K562 (cell line): ENCODE measurements around the gene ARHGAP9. TPM values are rescaled to one million over a fixed set of nuclear protein-coding genes. Genes with fewer than 3 reads are reported as not detected.

ENCODE experiments used
- ATAC-seq: fragments of 200-7000 bp; cut with Tn5 transposase; 3 replicates; pipeline ENCODE4 v1.9.1; 2020; ENCODE audit warnings: moderate library complexity
- BruUV-seq: library from RNA; stranded (reverse); fragments of 400-500 nt; replicated peaks from 2 replicates; lab custom pipeline; 2021; lab: Mats Ljungman, UMichigan
- CTCF ChIA-PET: fragments of 300-600 bp; formaldehyde crosslinking; extraction: SDS; loops from one replicate; lab custom pipeline; 2021; ENCODE audit warnings: low intra/inter-chr PET ratio; lab: Yijun Ruan, JAX
- POLR2A ChIA-PET: fragments of 300-600, 350-650 bp; sonication (Branson Sonifier 250); formaldehyde crosslinking; extraction: SDS; loops from one replicate; lab custom pipeline; 2021; ENCODE audit warnings: antibody characterized with exemption, inconsistent platforms; lab: Yijun Ruan, JAX
- DNase-seq, 4 experiments: peaks; one replicate each; pipeline versions ENCODE4 v3.0.0 to v3.0.0-alpha.2; 2011 to 2018; ENCODE audit warnings: low spot score in 3 of 4, mixed read lengths in 3 of 4; ENCODE audit errors: extremely low read depth in 1 of 4
- FAIRE-seq: peaks from 2 replicates; lab custom pipeline; 2011; peaks lifted over from hg19 to GRCh38; lab: Jason Lieb, UNC
- H2AFZ ChIP-seq: 2 replicates; pipeline ENCODE4 v1.6.0; 2011; ENCODE audit warnings: low read depth, low read length, control low read depth, inconsistent platforms
- H3K27ac ChIP-seq: fragments of 200-600 bp; 3 replicates; pipeline ENCODE4 v1.8.0; 2011; ENCODE audit warnings: low read depth, mild to moderate bottlenecking, control low read depth, inconsistent platforms, low read length, moderate library complexity, mixed read lengths; ENCODE audit errors: extremely low read depth
- H3K27me3 ChIP-seq, 2 experiments: fragments of 300-600 bp in 1 of 2; 2 replicates in 1 of 2; 3 replicates in 1 of 2; pipeline versions ENCODE4 v1.6.0 to v1.8.0; 2011; ENCODE audit warnings: inconsistent platforms in 2 of 2, low read length in 2 of 2, mild to moderate bottlenecking in 1 of 2, mixed read lengths in 1 of 2, moderate library complexity in 1 of 2; ENCODE audit not compliant: control insufficient read depth in 2 of 2, insufficient read depth in 2 of 2
- H3K36me3 ChIP-seq: fragments of 300-600 bp; 3 replicates; pipeline ENCODE4 v1.8.0; 2011; ENCODE audit warnings: mild to moderate bottlenecking, low read length, inconsistent platforms; ENCODE audit not compliant: control insufficient read depth, insufficient read depth
- H3K4me1 ChIP-seq, 2 experiments: fragments of 200-600 bp in 1 of 2; replicated peaks in 1 of 2; 2 replicates in 1 of 2; 3 replicates in 1 of 2; pipeline versions ENCODE4 v1.5.1 to v1.8.0; 2011; ENCODE audit warnings: inconsistent platforms in 2 of 2, low read length in 2 of 2, mild to moderate bottlenecking in 1 of 2, mixed read lengths in 1 of 2, moderate library complexity in 1 of 2; ENCODE audit not compliant: control insufficient read depth in 2 of 2, insufficient read depth in 2 of 2
- H3K4me2 ChIP-seq: 2 replicates; pipeline ENCODE4 v1.6.1; 2011; ENCODE audit warnings: low read length, control low read depth, inconsistent platforms, mixed read lengths; ENCODE audit not compliant: insufficient read depth
- H3K4me3 ChIP-seq: fragments of 200-600 bp; sonication (generic), shearing (Covaris generic); 2 replicates; pipeline ENCODE4 v1.5.1; 2016; ENCODE audit warnings: control low read depth, inconsistent platforms
- H3K79me2 ChIP-seq: fragments of 200-600 bp; 3 replicates; pipeline ENCODE4 v1.8.0; 2011; ENCODE audit warnings: low read length, inconsistent platforms; ENCODE audit not compliant: control insufficient read depth, insufficient read depth
- H3K9ac ChIP-seq, 2 experiments: 2 replicates each; pipeline versions ENCODE4 v1.6.0 to v1.6.1; 2011; ENCODE audit warnings: low read depth in 2 of 2, low read length in 2 of 2, control low read depth in 1 of 2, inconsistent platforms in 1 of 2, mild to moderate bottlenecking in 1 of 2, mixed read lengths in 1 of 2; ENCODE audit not compliant: insufficient read depth in 1 of 2
- H3K9me1 ChIP-seq: one replicate; pipeline ENCODE4 v1.6.0; 2011; ENCODE audit warnings: inconsistent platforms, mild to moderate bottlenecking, low read length, moderate library complexity; ENCODE audit not compliant: control insufficient read depth, insufficient read depth
- H3K9me3 ChIP-seq: replicated peaks from 2 replicates; pipeline ENCODE4 v1.5.1; 2011; ENCODE audit warnings: low read depth, low read length, inconsistent platforms; ENCODE audit not compliant: control insufficient read depth, insufficient read depth
- H4K20me1 ChIP-seq: replicated peaks from 2 replicates; pipeline ENCODE4 v1.6.1; 2011; ENCODE audit warnings: low read length, inconsistent platforms, mixed read lengths; ENCODE audit not compliant: control insufficient read depth, insufficient read depth
- GATAD2A ChIP-seq: fragments of 450-650 bp; IDR thresholded peaks from 2 replicates; pipeline ENCODE4 v1.6.1; 2017
- HCFC1 ChIP-seq: IDR thresholded peaks from 2 replicates; pipeline ENCODE4 v1.6.1; 2012; ENCODE audit warnings: low read depth, low read length, improper control_type of control experiment
- NFIC ChIP-seq: fragments of 450-650 bp; IDR thresholded peaks from 2 replicates; pipeline ENCODE4 v1.6.1; 2017; ENCODE audit warnings: mild to moderate bottlenecking, inconsistent platforms
- SMARCE1 ChIP-seq: fragments of 450-650 bp; IDR thresholded peaks from 2 replicates; pipeline ENCODE4 v1.7.1; 2016; ENCODE audit warnings: mild to moderate bottlenecking
- STAG1 ChIP-seq: sonication (generic); formaldehyde crosslinking; IDR thresholded peaks from 2 replicates; pipeline ENCODE4 v1.5.0; 2020; ENCODE audit warnings: missing genetic modification reagents, borderline replicate concordance
- TCF7L2 ChIP-seq: fragments of 150-350 bp; IDR thresholded peaks from 2 replicates; pipeline ENCODE4 v1.6.1; 2016; ENCODE audit warnings: low read depth, mild to moderate bottlenecking, low read length, moderate library complexity
- XRCC5 ChIP-seq: fragments of 200-400 bp; formaldehyde crosslinking; IDR thresholded peaks from 2 replicates; pipeline ENCODE4 v1.6.1; 2017; ENCODE audit warnings: low read depth, mild to moderate bottlenecking, low read length
- YBX1 ChIP-seq: fragments of 450-650 bp; IDR thresholded peaks from 2 replicates; pipeline ENCODE4 v1.7.1; 2016; ENCODE audit warnings: mild to moderate bottlenecking
- WGBS: fragments of 100-300 bp; shearing (Covaris generic); methylation state at CpG from one replicate; pipeline ENCODE4 v1.1.6; 2016; ENCODE audit warnings: low coverage, mixed read lengths; ENCODE audit not compliant: insufficient coverage; ENCODE audit errors: missing lambda C conversion rate; 5-methylcytosine and 5-hydroxymethylcytosine counted together
- in situ Hi-C: fragments of 300-500 bp; cut with MboI; formaldehyde crosslinking; loops from 4 replicates; pipeline ENCODE4 v1.15.0; 2018; ENCODE audit warnings: inconsistent platforms, mixed read lengths
- intact Hi-C: fragments of 100-400 bp; cut with micrococcal nuclease; formaldehyde crosslinking; loops from 2 replicates; pipeline ENCODE4 v1.14.2; 2022
- polyA plus RNA-seq, 8 experiments: library from polyadenylated mRNA; depleted of rRNA in 4 of 8; stranded (reverse) in 5 of 8; unstranded in 3 of 8; fragments of >200 nt; fragmentation: Nextera tagmentation in 2 of 8; fragmentation: Illumina TruSeq in 1 of 8; extraction: Ambion mirVana in 2 of 8; extraction: Trizol in 1 of 8; gene quantifications; 2 replicates each; pipeline versions ENCODE4 v1.2.1 to v1.2.3, GENCODE V29; 2011 to 2014; ENCODE audit warnings: inconsistent platforms in 1 of 8, missing spikeins in 1 of 8
- total RNA-seq, 7 experiments: library from RNA; depleted of rRNA in 6 of 7; stranded (reverse); fragments of >200 nt in 6 of 7; fragmentation: Illumina TruSeq in 2 of 7; extraction: Trizol in 2 of 7; gene quantifications; 2 replicates each; pipeline versions ENCODE4 v1.2.1 to v1.2.3, GENCODE V29; 2011 to 2021; ENCODE audit warnings: low replicate concordance in 1 of 7
- TF ChIP-seq, protein P1 (sequence below): fragments of 150-350 bp; conservative IDR thresholded peaks from 2 replicates; pipeline ENCODE4 v1.6.1; 2014; ENCODE audit warnings: low read length
- TF ChIP-seq, protein P2 (sequence below): fragments of 450-650 bp; formaldehyde crosslinking; IDR thresholded peaks from 2 replicates; pipeline ENCODE4 v1.4.0; 2022; ENCODE audit warnings: mild to moderate bottlenecking, moderate library complexity
- TF ChIP-seq, protein P3 (sequence below), 3 experiments: fragments of 200-800 bp in 1 of 3; fragments of 250-450 bp in 1 of 3; fragments of 450-650 bp in 1 of 3; sonication (Bioruptor Pico) in 1 of 3; sonication (Bioruptor generic) in 1 of 3; formaldehyde crosslinking in 1 of 3; IDR thresholded peaks; 2 replicates each; pipeline versions ENCODE4 v1.6.1 to v1.8.0; 2016 to 2022; ENCODE audit warnings: mild to moderate bottlenecking in 2 of 3, missing genetic modification characterization in 2 of 3, missing compliant biosample characterization in 1 of 3, moderate library complexity in 1 of 3

Gene ARHGAP9
- total and polyA plus RNA-seq, 9 of the 15 experiments (the other 6 are each of a cell fraction or from before 2014, with no cell fraction given) = 1.5 to 10.2 (median 5.1) TPM

- TF ChIP-seq, protein P1, sequence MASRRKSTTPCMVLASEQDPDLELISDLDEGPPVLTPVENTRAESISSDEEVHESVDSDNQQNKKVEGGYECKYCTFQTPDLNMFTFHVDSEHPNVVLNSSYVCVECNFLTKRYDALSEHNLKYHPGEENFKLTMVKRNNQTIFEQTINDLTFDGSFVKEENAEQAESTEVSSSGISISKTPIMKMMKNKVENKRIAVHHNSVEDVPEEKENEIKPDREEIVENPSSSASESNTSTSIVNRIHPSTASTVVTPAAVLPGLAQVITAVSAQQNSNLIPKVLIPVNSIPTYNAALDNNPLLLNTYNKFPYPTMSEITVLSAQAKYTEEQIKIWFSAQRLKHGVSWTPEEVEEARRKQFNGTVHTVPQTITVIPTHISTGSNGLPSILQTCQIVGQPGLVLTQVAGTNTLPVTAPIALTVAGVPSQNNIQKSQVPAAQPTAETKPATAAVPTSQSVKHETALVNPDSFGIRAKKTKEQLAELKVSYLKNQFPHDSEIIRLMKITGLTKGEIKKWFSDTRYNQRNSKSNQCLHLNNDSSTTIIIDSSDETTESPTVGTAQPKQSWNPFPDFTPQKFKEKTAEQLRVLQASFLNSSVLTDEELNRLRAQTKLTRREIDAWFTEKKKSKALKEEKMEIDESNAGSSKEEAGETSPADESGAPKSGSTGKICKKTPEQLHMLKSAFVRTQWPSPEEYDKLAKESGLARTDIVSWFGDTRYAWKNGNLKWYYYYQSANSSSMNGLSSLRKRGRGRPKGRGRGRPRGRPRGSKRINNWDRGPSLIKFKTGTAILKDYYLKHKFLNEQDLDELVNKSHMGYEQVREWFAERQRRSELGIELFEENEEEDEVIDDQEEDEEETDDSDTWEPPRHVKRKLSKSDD = no peak
These were observed 19.8 kb downstream of the ARHGAP9 start, which contains the start of gene GLI1 (continued) for GRCh38 chr12:57459750-57460467.

DNA sequence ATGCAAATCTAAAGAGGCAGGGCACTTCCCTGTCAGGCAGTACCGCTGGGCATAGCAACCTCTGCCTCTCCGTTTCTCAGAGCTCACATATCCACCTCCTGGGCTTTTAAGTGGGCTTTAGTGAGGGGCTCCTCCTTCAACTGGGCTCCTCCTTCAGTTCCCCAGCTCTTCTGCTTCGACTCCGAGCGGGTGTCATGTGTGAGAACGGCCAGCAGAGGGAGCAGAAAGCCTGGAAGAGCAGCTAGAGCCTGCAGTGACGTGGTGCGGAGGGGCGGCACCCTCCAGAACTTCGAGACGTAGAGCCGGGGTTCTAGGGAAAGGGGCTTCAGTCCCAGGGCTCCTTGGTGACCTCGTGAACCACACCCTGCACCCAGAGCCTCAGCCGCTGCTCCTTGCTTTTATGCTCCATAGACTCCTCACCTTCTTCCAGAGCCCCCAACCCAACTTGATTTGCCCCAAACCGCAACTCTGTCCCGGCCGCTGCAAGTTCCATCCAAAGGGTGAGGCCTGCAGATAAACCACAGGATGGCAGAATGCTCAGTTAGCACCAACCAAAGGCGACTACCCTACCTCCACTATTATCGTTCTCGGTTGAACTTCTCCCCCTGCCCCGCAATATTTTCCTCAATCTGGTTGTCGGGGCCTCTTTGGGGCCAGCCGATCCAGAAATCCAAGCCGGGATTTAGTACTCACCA is 20.5 kb downstream of the ARHGAP9 start:
- H3K4me1 ChIP-seq = peaks cover 43 to 64% of the 10 kb centered on the region in 2 experiments
- no peaks in the 10 kb centered on the region for H3K9me1 ChIP-seq
- H3K27me3 ChIP-seq = 0 out of 5 replicates have a peak, but pooled peaks cover 0 to 2% of the 10 kb centered on the region in 2 experiments
- BruUV-seq = no TSS peak
- FAIRE-seq (peak; percentile 93), ATAC-seq (peak; percentile 46), DNase-seq (peak; percentile 79 to 97 (median 80))
- H3K9me3 ChIP-seq = no peaks in the 10 kb centered on the region
- WGBS = under 1% methylated on average over 24 of the region's 24 CpGs
- CTCF ChIA-PET = interaction anchor here (0.5 to 1.9 kb wide), 4 partner anchors 317 to 1698 kb away, joined by 3 to 8 read pairs (median 3); no protein-coding TSS in a partner anchor
- in situ Hi-C loops = no loop called here
- H3K79me2 ChIP-seq = peaks cover 20% of the 10 kb centered on the region; the same call in 2 of the 3 replicates
- POLR2A ChIA-PET = interaction anchor here (0.6 to 1.7 kb wide), 20 partner anchors 10 to 372 kb away, joined by 3 to 8 read pairs (median 3); partner anchors contain the start of genes DDIT3 and SHMT2
- peak overlapping the region; percentile 97 for H2AFZ ChIP-seq
- intact Hi-C loops = loop anchor here (2.0 to 5.0 kb wide), 3 partner anchors 28 to 233 kb away; partner anchors contain the start of genes DDIT3 and OS9
- no peaks in the 10 kb centered on the region for H4K20me1 ChIP-seq
- H3K27ac ChIP-seq = peak overlapping the region; percentile 71
- peak overlapping the region; percentile 71 to 89 for H3K9ac ChIP-seq
- no peaks in the 10 kb centered on the region for H3K36me3 ChIP-seq
- H3K4me3 ChIP-seq = peak overlapping the region; percentile 62
- H3K4me2 ChIP-seq = peak overlapping the region; percentile 91
- TF ChIP-seq, protein P2, sequence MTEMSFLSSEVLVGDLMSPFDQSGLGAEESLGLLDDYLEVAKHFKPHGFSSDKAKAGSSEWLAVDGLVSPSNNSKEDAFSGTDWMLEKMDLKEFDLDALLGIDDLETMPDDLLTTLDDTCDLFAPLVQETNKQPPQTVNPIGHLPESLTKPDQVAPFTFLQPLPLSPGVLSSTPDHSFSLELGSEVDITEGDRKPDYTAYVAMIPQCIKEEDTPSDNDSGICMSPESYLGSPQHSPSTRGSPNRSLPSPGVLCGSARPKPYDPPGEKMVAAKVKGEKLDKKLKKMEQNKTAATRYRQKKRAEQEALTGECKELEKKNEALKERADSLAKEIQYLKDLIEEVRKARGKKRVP = no peak
- no peak for TF ChIP-seq TCF7L2
- peak; percentile 33; the same call in 1 of the 2 replicates for TF ChIP-seq NFIC
- peak; percentile 70 for TF ChIP-seq XRCC5
- TF ChIP-seq, protein P3, sequence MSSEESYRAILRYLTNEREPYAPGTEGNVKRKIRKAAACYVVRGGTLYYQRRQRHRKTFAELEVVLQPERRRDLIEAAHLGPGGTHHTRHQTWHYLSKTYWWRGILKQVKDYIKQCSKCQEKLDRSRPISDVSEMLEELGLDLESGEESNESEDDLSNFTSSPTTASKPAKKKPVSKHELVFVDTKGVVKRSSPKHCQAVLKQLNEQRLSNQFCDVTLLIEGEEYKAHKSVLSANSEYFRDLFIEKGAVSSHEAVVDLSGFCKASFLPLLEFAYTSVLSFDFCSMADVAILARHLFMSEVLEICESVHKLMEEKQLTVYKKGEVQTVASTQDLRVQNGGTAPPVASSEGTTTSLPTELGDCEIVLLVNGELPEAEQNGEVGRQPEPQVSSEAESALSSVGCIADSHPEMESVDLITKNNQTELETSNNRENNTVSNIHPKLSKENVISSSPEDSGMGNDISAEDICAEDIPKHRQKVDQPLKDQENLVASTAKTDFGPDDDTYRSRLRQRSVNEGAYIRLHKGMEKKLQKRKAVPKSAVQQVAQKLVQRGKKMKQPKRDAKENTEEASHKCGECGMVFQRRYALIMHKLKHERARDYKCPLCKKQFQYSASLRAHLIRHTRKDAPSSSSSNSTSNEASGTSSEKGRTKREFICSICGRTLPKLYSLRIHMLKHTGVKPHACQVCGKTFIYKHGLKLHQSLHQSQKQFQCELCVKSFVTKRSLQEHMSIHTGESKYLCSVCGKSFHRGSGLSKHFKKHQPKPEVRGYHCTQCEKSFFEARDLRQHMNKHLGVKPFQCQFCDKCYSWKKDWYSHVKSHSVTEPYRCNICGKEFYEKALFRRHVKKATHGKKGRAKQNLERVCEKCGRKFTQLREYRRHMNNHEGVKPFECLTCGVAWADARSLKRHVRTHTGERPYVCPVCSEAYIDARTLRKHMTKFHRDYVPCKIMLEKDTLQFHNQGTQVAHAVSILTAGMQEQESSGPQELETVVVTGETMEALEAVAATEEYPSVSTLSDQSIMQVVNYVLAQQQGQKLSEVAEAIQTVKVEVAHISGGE (CRISPR knock-in tag; IDR thresholded peaks at IDR 0.05) = no peak
- peak; percentile 79; the same call in 1 of the 2 replicates for TF ChIP-seq STAG1
- TF ChIP-seq GATAD2A = 0 out of 2 replicates have a peak, but pooled peaks have one; percentile 27
- TF ChIP-seq SMARCE1 = no peak
- TF ChIP-seq HCFC1 = no peak; the same call in 1 of the 2 replicates
- no peak for TF ChIP-seq YBX1
